Measurements from ENCODE around the gene APLP2.

Gene APLP2

GRCh38 chr11:130181295-130182272 lies 111.9 kb downstream of the APLP2 start:
- Histone ChIP-seq H3K4me3 (ENCODE audit: low read depth in 1 of 5, low read length in 5 of 5) (no peak overlapping the region), H3K27ac (ENCODE audit: low read depth, low read length) (no peak overlapping the region), H3K4me1 (ENCODE audit: control insufficient read depth in 5 of 5, insufficient read depth in 5 of 5, low read length in 5 of 5) (peaks cover 0 to 39% (median 18%) of the 10 kb centered on the region in 5 donors), H3K27me3 (ENCODE audit: control insufficient read depth in 5 of 5, insufficient read depth in 4 of 5, low read length in 5 of 5) (no peaks in the 10 kb centered on the region), H3K9ac (ENCODE audit: low read length in 5 of 5) (no peak overlapping the region), H3K9me3 (ENCODE audit: control insufficient read depth in 5 of 5, low read length in 5 of 5) (no peaks in the 10 kb centered on the region), H3K36me3 (ENCODE audit: control insufficient read depth in 5 of 5, insufficient read depth in 5 of 5, low read length in 5 of 5) (no peaks in the 10 kb centered on the region)

- Histone ChIP-seq H3K4me3 (ENCODE audit: low read depth in 1 of 5, low read length in 5 of 5) (no peak overlapping the region), H3K9me3 (ENCODE audit: control insufficient read depth in 5 of 5, low read length in 5 of 5) (no peaks in the 10 kb centered on the region), H3K27ac (ENCODE audit: low read depth, low read length) (no peak overlapping the region), H3K4me1 (ENCODE audit: control insufficient read depth in 5 of 5, insufficient read depth in 5 of 5, low read length in 5 of 5) (peaks cover 0 to 27% (median 10%) of the 10 kb centered on the region in 5 donors), H3K9ac (ENCODE audit: low read length in 5 of 5) (no peak overlapping the region), H3K36me3 (ENCODE audit: control insufficient read depth in 5 of 5, insufficient read depth in 5 of 5, low read length in 5 of 5) (no peaks in the 10 kb centered on the region), H3K27me3 (ENCODE audit: control insufficient read depth in 5 of 5, insufficient read depth in 4 of 5, low read length in 5 of 5) (no peaks in the 10 kb centered on the region)
Measured at GRCh38 chr11:130183878-130184610, 114.3 kb downstream of the APLP2 start.

- no peaks in the 10 kb centered on the region for H3K36me3 ChIP-seq (ENCODE audit: control insufficient read depth in 5 of 5, insufficient read depth in 5 of 5, low read length in 5 of 5)
- H3K9ac ChIP-seq (ENCODE audit: low read length in 5 of 5): no peak overlapping the region
- H3K4me1 ChIP-seq (ENCODE audit: control insufficient read depth in 5 of 5, insufficient read depth in 5 of 5, low read length in 5 of 5): peaks cover 0 to 5% (median 2%) of the 10 kb centered on the region in 5 donors
- no peak overlapping the region for H3K4me3 ChIP-seq (ENCODE audit: low read depth in 1 of 5, low read length in 5 of 5)
- H3K27me3 ChIP-seq (ENCODE audit: control insufficient read depth in 5 of 5, insufficient read depth in 4 of 5, low read length in 5 of 5): peaks cover 0 to 2% (median 0%) of the 10 kb centered on the region in 5 donors
- no peaks in the 10 kb centered on the region for H3K9me3 ChIP-seq (ENCODE audit: control insufficient read depth in 5 of 5, low read length in 5 of 5)
- no peak overlapping the region for H3K27ac ChIP-seq (ENCODE audit: low read depth, low read length)
Measured at GRCh38 chr11:130187096-130187495, 117.4 kb downstream of the APLP2 start.

DNA sequence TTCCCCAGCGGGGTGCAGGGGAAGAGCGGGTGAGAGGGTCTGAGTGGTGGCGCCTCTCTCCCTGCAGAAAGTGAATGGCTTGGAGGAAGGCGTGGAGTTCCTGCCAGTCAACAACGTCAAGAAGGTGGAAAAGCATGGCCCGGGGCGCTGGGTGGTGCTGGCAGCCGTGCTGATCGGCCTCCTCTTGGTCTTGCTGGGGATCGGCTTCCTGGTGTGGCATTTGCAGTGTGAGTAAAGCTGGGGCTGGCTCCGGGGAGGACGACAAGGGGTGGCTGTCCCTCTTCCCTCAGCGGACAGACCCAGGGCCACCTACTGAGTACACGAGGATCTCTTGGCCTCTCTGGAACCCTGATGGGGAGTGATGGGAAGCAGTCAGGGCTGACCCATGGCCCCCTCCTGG lies 118.4 kb downstream of the APLP2 start:
- Histone ChIP-seq H3K36me3 (ENCODE audit: control insufficient read depth in 5 of 5, insufficient read depth in 5 of 5, low read length in 5 of 5) (no peaks in the 10 kb centered on the region), H3K27ac (ENCODE audit: low read depth, low read length) (no peak overlapping the region), H3K9me3 (ENCODE audit: control insufficient read depth in 5 of 5, low read length in 5 of 5) (no peaks in the 10 kb centered on the region), H3K4me1 (ENCODE audit: control insufficient read depth in 5 of 5, insufficient read depth in 5 of 5, low read length in 5 of 5) (peaks cover 0 to 5% (median 2%) of the 10 kb centered on the region in 5 donors), H3K27me3 (ENCODE audit: control insufficient read depth in 5 of 5, insufficient read depth in 4 of 5, low read length in 5 of 5) (peaks cover 0 to 2% (median 0%) of the 10 kb centered on the region in 5 donors), H3K4me3 (ENCODE audit: low read depth in 1 of 5, low read length in 5 of 5) (no peak overlapping the region), H3K9ac (ENCODE audit: low read length in 5 of 5) (no peak overlapping the region)

- no peak overlapping the region for H3K27ac ChIP-seq (ENCODE audit: low read depth, low read length)
- no peak overlapping the region for H3K9ac ChIP-seq (ENCODE audit: low read length in 5 of 5)
- no peaks in the 10 kb centered on the region for H3K9me3 ChIP-seq (ENCODE audit: control insufficient read depth in 5 of 5, low read length in 5 of 5)
- H3K4me3 ChIP-seq (ENCODE audit: low read depth in 1 of 5, low read length in 5 of 5): no peak overlapping the region
- H3K4me1 ChIP-seq (ENCODE audit: control insufficient read depth in 5 of 5, insufficient read depth in 5 of 5, low read length in 5 of 5): peaks cover 0 to 5% (median 2%) of the 10 kb centered on the region in 5 donors
- no peaks in the 10 kb centered on the region for H3K36me3 ChIP-seq (ENCODE audit: control insufficient read depth in 5 of 5, insufficient read depth in 5 of 5, low read length in 5 of 5)
- peaks cover 0 to 2% (median 0%) of the 10 kb centered on the region in 5 donors for H3K27me3 ChIP-seq (ENCODE audit: control insufficient read depth in 5 of 5, insufficient read depth in 4 of 5, low read length in 5 of 5)
Measured at GRCh38 chr11:130188585-130189347, 119.1 kb downstream of the APLP2 start.

GRCh38 chr11:130189492-130190210 lies 120.0 kb downstream of the APLP2 start:
- Histone ChIP-seq H3K36me3 (ENCODE audit: control insufficient read depth in 5 of 5, insufficient read depth in 5 of 5, low read length in 5 of 5) (peaks cover 0 to 2% (median 0%) of the 10 kb centered on the region in 5 donors), H3K9me3 (ENCODE audit: control insufficient read depth in 5 of 5, low read length in 5 of 5) (no peaks in the 10 kb centered on the region), H3K4me3 (ENCODE audit: low read depth in 1 of 5, low read length in 5 of 5) (no peak overlapping the region), H3K4me1 (ENCODE audit: control insufficient read depth in 5 of 5, insufficient read depth in 5 of 5, low read length in 5 of 5) (peaks cover 0 to 5% (median 2%) of the 10 kb centered on the region in 5 donors), H3K27ac (ENCODE audit: low read depth, low read length) (no peak overlapping the region), H3K27me3 (ENCODE audit: control insufficient read depth in 5 of 5, insufficient read depth in 4 of 5, low read length in 5 of 5) (peaks cover 0 to 2% (median 0%) of the 10 kb centered on the region in 5 donors), H3K9ac (ENCODE audit: low read length in 5 of 5) (no peak overlapping the region)

- Histone ChIP-seq H3K27ac (ENCODE audit: low read depth, low read length) (no peak overlapping the region), H3K4me3 (ENCODE audit: low read depth in 1 of 5, low read length in 5 of 5) (no peak overlapping the region)
Measured at GRCh38 chr11:130190371-130190881, 120.7 kb downstream of the APLP2 start.

GRCh38 chr11:130191896-130192295 lies 122.2 kb downstream of the APLP2 start:
- no peak overlapping the region for H3K9ac ChIP-seq (ENCODE audit: low read length in 5 of 5)
- H3K4me1 ChIP-seq (ENCODE audit: control insufficient read depth in 5 of 5, insufficient read depth in 5 of 5, low read length in 5 of 5): peaks cover 0 to 5% (median 2%) of the 10 kb centered on the region in 5 donors
- peaks cover 0 to 3% (median 0%) of the 10 kb centered on the region in 5 donors for H3K36me3 ChIP-seq (ENCODE audit: control insufficient read depth in 5 of 5, insufficient read depth in 5 of 5, low read length in 5 of 5)
- no peak overlapping the region for H3K4me3 ChIP-seq (ENCODE audit: low read depth in 1 of 5, low read length in 5 of 5)
- no peaks in the 10 kb centered on the region for H3K9me3 ChIP-seq (ENCODE audit: control insufficient read depth in 5 of 5, low read length in 5 of 5)
- peaks cover 0 to 2% (median 0%) of the 10 kb centered on the region in 5 donors for H3K27me3 ChIP-seq (ENCODE audit: control insufficient read depth in 5 of 5, insufficient read depth in 4 of 5, low read length in 5 of 5)
- H3K27ac ChIP-seq (ENCODE audit: low read depth, low read length): no peak overlapping the region

More at GRCh38 chr11:130190371-130190881, 120.7 kb downstream of the APLP2 start:
- peaks cover 0 to 2% (median 0%) of the 10 kb centered on the region in 5 donors for H3K27me3 ChIP-seq (ENCODE audit: control insufficient read depth in 5 of 5, insufficient read depth in 4 of 5, low read length in 5 of 5)
- H3K4me1 ChIP-seq (ENCODE audit: control insufficient read depth in 5 of 5, insufficient read depth in 5 of 5, low read length in 5 of 5): peaks cover 0 to 5% (median 2%) of the 10 kb centered on the region in 5 donors
- no peak overlapping the region for H3K9ac ChIP-seq (ENCODE audit: low read length in 5 of 5)
- H3K9me3 ChIP-seq (ENCODE audit: control insufficient read depth in 5 of 5, low read length in 5 of 5): no peaks in the 10 kb centered on the region
- H3K36me3 ChIP-seq (ENCODE audit: control insufficient read depth in 5 of 5, insufficient read depth in 5 of 5, low read length in 5 of 5): peaks cover 0 to 3% (median 0%) of the 10 kb centered on the region in 5 donors

DNA sequence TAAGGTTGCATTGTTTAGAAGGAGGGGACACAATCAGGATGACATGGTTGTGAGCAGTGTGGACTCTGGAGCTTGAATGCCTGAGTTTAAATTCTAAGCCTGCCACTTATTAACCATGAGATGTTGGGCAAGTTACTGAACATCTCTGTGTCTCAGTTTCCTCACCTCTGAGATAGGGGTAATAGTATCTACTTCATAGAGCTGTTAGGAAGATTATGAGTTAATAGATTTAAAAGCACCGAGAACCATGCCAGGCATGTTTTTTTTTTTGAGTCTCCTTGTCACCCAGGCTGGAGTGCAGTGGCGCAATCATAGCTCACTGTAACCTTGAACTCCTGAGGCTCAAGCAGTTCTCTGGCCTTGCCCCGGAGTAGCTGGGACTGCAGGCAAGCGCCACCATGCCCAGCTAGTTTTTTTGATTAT lies 123.2 kb downstream of the APLP2 start:
- H3K4me1 ChIP-seq (ENCODE audit: control insufficient read depth in 5 of 5, insufficient read depth in 5 of 5, low read length in 5 of 5): peaks cover 0 to 5% (median 2%) of the 10 kb centered on the region in 5 donors
- H3K9ac ChIP-seq (ENCODE audit: low read length in 5 of 5): no peak overlapping the region
- H3K36me3 ChIP-seq (ENCODE audit: control insufficient read depth in 5 of 5, insufficient read depth in 5 of 5, low read length in 5 of 5): peaks cover 0 to 3% (median 0%) of the 10 kb centered on the region in 5 donors
- no peaks in the 10 kb centered on the region for H3K9me3 ChIP-seq (ENCODE audit: control insufficient read depth in 5 of 5, low read length in 5 of 5)
- no peak overlapping the region for H3K4me3 ChIP-seq (ENCODE audit: low read depth in 1 of 5, low read length in 5 of 5)
- peaks cover 0 to 2% (median 0%) of the 10 kb centered on the region in 5 donors for H3K27me3 ChIP-seq (ENCODE audit: control insufficient read depth in 5 of 5, insufficient read depth in 4 of 5, low read length in 5 of 5)
- no peak overlapping the region for H3K27ac ChIP-seq (ENCODE audit: low read depth, low read length)

All from subcutaneous abdominal adipose tissue (tissue), 5 donors.